H1 (cell line): ENCODE data around the gene PACS1. TPM values are rescaled to one million over a fixed set of nuclear protein-coding genes. Genes with fewer than 3 reads are reported as not detected.

ENCODE experiments used
- SIN3A ChIP-seq, 2 experiments: IDR thresholded peaks in 1 of 2; conservative IDR thresholded peaks in 1 of 2; 2 replicates each; pipeline ENCODE4 v1.6.1; 2011 to 2012; ENCODE audit warnings: low read length in 2 of 2, improper control_type of control experiment in 1 of 2, low read depth in 1 of 2, mild to moderate bottlenecking in 1 of 2
- polyA plus RNA-seq, 7 experiments: library from polyadenylated mRNA; depleted of rRNA in 3 of 7; stranded (reverse) in 5 of 7; unstranded in 2 of 7; fragments of >200 nt in 5 of 7; fragments of 200-250 nt in 2 of 7; gene quantifications; 1 replicate in 5 of 7; 2 replicates in 1 of 7; 4 replicates in 1 of 7; pipeline versions ENCODE4 v1.2.1 to v1.2.3, GENCODE V29; 2011 to 2013; ENCODE audit warnings: missing spikeins in 2 of 7, mixed read lengths in 2 of 7
- total RNA-seq: library from RNA; stranded (reverse); fragmentation: NEBNext Ultra II Directional; extraction: Animal tissue kit (Norgen Biotek cat#: 25700); gene quantifications from 2 replicates; pipeline ENCODE4 v1.2.1, GENCODE V29; 2021

The PACS1 gene
- total and polyA plus RNA-seq, 2 of the 8 experiments (the other 6 are each of a cell fraction or from before 2014, with no cell fraction given): 11.5 to 36.0 TPM

DNA sequence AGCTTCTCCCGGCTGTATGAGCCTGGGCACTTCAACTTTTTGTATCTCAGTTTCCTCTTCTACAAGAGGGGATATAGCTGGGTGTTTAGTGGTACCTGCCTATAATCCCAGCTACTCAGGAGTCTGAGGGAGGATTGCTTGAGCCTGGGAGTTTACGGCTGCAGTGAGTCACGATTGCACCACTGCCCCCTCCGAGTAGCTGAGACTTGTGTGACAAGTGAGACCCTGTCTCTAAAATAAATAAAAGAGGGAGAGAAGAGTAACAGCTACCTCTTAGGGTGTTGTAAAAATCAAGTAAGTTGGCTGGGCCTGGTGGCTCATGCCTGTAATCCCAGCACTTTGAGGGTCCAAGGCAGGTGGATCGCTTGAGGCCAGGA lies 33.8 kb upstream of the PACS1 start (continued):
- no peak for TF ChIP-seq SIN3A (conservative IDR thresholded peaks at IDR 0.05 in 1 of 2, IDR thresholded peaks at IDR 0.05 in 1 of 2; ENCODE audit: low read depth in 1 of 2, low read length in 2 of 2)
